H4 (cell line): ENCODE measurements around the gene TMEM181. TPM values are rescaled to one million over a fixed set of nuclear protein-coding genes. Genes with fewer than 3 reads are reported as not detected.
A peak's percentile ranks its signal among the peaks of the same experiment; 100 is the strongest.
"Not testable (repeated sequence)": the region's sequence is repeated elsewhere in the genome, so short reads cannot be mapped to it uniquely, and the experiment has no call there.

Source experiments
- DNase-seq: peaks from one replicate; pipeline ENCODE4 v3.0.0-alpha.2; 2015; ENCODE audit warnings: low spot score
- total RNA-seq: library from RNA; depleted of rRNA; stranded (reverse); fragments of >200 nt; shearing (Covaris generic); gene quantifications from 2 replicates; pipeline ENCODE4 v1.2.3, GENCODE V29; 2014

Gene TMEM181
- total RNA-seq, 1 experiment from 2014 or later = 16.1 TPM

DNA sequence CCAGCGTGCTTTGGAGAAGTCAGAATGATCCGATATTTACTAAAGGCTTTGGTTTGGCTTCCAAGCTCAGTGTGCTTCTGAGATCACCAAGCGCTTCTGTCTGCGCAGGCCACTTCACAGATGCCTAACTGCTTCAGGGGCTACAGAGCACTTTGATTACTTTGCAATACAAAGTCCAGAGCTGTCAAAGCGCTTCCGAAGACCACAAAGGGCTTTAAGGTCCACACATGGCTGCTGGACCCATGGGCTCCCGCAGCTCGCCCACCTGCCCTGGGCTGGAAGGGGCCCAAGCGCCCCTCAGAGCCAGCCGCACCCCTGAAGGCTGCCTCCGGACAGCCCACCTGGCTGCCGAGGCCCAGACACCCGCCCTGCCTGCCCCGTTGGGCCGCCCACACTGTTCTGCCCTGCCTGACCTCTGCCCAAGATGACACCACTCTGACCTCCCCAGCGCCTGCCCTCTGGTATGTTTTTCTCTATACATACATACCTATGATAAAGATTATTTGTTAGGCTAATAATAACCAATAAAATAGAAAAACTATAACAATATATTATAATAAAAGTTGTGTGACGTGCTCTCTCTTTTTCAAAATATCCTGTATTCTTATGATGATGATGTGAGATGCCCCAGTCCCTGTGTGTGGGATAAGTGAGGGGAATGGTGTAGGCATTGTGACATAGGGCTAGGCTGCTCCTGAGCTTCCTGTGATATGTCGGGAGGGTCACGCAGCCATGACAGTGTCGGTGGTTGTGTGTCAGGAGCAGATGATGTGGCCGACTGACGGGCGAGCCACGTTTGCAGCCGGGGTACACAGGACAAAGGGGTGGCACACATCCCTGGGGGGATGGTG, 62.0 kb downstream of the TMEM181 start:
- DNase-seq = no peak

DNA sequence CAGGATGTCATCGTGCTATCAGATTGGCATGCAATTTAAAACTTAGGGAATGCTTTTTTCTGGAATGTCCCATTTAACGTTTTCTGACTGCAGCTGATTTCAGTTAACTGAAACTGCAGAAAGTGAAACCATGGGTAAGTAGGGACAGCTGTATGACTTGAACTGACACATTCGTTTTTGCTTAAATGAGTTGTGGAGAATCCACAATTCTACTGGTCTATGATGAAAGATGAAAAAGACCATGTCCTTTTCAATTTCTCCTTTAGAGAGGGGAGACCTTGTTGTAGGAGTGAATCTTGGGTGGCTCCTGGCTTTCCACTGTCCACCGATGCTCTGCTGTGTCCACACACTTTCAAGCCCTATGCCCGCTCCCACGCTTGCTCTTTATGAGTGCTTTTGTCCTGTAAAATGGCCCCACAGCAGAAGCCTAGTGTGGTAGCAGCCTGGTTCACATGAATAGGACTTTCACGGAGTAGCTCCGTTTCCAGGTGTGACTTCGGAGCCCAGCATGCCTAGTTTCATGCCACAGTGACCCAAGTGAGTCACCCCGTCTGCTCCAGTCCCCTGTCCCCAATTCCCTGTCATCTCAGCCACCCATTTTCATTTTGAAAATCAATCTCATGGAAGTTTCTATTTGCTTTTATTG, 62.8 kb downstream of the TMEM181 start:
- DNase-seq = no peak

GRCh38 chr6:158624684-158625682, 65.1 kb downstream of the TMEM181 start:
- no peak for DNase-seq

GRCh38 chr6:158625881-158626305, 66.0 kb downstream of the TMEM181 start:
- DNase-seq = no peak

- DNase-seq = no peak
Observed at GRCh38 chr6:158626360-158627167, 66.7 kb downstream of the TMEM181 start.

DNA sequence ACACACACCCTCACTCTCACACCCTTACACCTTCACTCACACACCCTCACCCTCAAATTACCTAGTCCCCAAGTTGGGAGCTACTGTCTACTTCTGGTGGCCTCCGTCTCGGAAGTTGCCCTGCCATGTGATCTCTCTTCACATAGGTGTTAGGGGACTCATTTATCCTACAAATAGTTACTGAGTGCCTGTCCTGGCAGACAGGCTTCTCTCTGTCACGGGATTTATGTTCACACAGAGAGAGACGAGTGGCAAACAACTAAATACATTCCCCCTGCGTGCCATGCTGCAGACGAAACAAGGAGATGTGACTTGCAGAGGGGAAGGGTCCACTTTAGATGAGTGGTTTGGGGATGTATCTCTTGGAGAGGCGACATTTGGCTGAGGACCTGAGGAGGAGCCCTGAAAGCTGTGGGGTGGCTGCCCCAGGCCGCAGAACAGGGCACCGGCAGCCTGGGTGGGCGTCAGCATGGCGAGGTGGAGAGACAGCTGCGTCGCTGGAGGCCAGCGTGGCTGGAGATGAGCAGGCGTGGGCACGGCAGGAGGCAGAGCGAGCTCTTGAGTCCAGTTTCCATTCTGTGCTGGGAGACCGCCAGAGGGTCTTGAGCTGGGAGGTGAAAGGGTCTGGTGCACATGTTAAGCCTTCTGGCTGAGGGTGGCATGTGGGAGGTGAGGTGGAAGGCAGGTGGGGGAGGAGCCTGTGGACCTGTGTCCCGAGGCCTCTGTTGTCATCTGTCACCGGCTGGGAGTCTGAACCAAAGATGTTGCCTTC, 67.5 kb downstream of the TMEM181 start:
- DNase-seq = no peak

DNA sequence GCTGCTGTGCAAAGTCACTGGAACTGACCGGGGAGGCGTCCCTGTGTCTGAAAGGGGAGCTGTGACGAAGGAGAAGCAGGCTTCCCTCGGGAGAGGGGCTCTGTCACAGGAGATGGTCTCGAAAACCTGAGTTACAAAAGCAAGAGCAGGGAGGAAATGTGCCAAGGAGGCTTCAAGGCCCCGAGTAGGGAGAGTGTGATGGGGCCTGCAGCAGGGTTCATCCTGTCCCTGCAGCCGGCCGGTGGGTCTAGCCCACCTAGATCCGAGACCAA, 68.0 kb downstream of the TMEM181 start:
- no peak for DNase-seq

DNA sequence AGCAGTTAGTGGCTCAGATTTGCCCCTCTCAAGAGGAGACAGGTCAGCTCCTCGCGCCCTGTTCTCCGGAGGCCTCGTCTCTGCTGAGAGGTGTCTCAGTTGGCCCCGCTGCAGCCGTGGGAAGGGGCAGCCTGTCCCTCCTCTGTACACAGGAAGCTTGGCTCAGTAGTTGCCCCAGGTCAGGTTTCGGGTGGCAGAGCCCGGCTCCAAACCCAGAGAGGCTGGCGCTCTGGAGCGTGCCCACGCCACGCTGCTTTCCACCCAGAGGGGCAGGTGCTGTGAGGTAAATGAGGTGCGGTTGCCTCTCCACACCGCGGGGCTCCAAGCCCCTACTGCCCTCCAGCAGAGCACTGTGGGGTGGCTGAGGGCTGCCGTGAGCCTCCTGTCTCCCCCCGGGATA, 68.7 kb downstream of the TMEM181 start:
- no peak for DNase-seq

DNA sequence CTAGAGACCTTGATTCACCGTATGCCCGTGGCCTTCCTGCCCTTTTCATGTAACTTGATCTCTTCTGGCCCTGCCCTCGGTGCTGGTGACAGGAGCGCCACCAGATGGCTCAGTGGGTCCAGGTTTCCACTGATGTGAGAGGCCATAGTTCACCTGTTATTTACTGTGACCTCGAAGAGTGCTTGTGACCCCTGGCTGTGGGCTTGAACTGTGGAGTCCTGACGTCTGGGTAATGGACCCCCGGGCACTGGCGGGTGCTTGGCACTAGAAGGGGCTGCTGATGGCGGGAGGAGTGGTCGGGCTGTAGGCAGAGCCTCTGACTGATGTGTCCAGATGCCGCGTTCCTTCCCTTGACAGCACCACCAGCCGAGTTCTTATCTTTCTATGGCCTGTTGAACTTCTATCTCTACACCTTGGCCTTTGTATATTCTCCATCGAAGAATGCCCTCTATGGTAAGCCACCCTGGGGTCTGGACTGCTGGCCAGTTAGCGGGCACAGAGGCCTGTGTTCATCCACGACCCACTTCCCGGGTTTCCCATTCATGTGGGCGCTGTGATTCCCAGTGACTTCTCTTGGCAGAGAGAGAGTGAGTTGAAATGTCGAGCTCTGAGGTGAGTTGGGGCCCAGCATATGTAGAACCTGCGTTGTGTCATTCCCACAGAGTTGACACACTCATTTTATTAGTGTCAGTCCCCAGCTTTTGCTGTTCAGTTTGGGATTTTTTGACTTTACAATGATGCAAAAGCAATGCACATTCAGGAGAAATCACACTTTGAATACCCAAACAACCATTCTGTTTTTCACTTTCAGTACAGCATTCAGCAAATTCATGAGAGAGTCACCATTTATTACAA, 69.7 kb downstream of the TMEM181 start:
- no peak for DNase-seq

GRCh38 chr6:158630938-158631616, 71.2 kb downstream of the TMEM181 start:
- DNase-seq = no peak

DNA sequence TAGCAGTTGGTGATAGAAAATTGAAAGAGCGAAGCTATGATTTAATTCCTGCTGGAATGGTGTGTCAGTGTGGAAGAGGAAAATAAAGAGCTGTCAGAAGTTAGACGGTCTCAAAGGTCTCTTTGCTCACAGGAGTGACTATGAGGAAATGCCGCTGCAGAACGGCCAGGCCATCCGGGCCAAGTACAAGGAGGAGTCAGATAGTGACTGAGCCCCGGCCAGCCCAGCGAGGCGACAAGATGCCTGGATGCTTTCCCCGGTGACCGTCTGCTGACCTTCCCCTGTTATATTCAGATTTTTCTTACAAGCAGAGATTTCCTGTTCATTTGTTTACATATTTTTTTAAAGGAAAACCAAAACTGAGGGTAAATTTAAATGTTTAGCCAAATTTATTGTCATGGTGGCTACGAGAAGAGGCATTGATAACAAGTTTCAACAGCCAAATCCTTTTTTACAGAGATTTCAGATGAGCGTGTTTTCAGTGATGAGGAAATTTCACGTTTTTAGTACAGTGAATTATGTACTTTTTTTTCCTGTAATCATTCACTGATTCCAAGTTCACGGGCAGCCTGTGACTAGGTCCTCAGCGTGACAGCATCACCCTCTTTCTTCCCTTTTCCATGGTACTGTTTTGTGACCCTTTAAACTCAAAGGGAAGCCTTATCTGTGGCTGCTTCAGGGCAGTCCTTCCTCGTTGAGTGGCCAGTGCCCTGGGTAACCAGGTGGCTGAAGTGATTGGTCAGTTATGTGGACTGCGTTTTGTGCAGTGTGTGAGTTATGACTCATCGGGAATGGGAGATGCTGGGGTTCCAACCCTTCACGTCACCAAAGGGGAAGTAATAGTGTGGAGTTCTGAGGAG, 72.0 kb downstream of the TMEM181 start:
- peak; percentile 55 for DNase-seq

DNA sequence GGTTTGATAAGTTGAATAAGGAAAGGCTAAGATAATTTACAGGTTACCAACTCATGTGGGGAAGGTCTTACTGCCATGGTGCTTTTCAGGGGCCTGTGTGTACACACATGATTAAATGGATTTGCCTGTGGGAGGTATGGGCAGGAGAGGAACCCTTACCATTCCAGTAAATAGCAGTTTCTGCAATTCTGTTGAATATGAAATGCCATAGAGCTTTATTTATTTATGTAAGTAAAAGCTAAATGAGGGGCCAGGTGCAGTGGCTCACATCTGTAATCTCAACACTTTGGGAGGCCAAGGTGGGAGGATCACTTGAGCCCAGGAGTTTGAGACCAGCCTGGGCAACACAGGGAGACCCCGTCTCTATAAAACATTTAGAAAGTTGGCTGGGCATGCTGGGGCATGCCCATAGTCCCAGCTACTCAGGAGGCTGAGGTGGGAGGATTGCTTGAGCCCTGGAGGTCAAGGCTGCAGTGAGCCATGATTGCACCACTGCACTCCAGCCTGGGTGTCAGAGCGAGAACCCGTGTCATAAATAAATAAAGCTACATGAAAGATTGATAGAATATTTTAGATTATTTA, 72.7 kb downstream of the TMEM181 start:
- not testable (repeated sequence) for DNase-seq

- DNase-seq = no peak
Observed at GRCh38 chr6:158633127-158633526, 73.2 kb downstream of the TMEM181 start.

GRCh38 chr6:158634695-158635426, 75.0 kb downstream of the TMEM181 start:
- DNase-seq = no peak

GRCh38 chr6:158635427-158636073, 75.7 kb downstream of the TMEM181 start:
- no peak for DNase-seq

- DNase-seq = no peak
Observed at GRCh38 chr6:158636778-158637177, 76.9 kb downstream of the TMEM181 start.
